HG03025 (cell line): ENCODE results near the gene VCX2.
"Not testable (repeated sequence)": the region's sequence is repeated elsewhere in the genome, so short reads cannot be mapped to it uniquely, and the experiment has no call there.

Experiments used
- ATAC-seq: cut with Tn5 transposase; IDR thresholded peaks from one replicate; pipeline ENCODE4 v1.9.1; 2021; ENCODE audit warnings: mild to moderate bottlenecking, moderate library complexity; ENCODE audit not compliant: unreplicated experiment, low FRiP score

Gene VCX2

DNA sequence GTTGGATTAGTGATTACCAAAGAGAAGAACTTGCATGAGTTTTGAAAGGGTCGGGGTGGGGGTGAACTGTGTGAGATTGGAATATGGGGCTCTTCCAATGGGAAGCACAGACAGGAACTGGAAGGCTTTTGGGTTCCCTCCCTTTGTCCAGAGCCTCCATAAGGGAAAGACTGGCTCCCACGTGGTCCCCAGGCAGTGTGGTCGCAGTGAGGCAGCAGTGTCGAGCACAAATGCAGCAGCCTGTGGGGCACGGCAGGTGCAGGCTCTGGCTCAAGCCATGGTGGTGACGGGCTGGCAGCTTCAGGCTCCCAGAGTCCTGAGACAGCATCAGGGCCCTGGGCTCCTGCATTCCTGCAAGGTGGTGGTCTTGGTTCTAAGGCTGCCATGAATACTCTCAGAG, 45.5 kb downstream of the VCX2 start:
- ATAC-seq, result no peak

DNA sequence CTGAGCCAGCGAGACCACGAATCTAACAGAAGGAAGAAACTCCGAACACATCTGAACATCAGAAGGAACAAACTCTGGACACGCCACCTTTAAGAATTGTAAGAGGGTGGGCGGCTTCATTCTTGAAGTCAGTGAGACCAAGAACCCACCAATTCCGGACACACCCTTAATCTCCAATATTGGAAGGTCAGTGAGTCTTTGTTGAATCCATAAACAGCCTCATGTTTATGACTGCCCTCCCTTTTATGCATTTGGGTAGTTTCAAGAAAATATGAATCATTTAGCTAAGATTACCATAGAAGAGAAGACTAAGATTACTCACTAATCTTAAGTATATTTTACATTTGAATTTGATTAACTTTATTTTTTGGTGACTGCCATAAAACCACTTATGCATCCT, 48.5 kb downstream of the VCX2 start:
- no peak for ATAC-seq

DNA sequence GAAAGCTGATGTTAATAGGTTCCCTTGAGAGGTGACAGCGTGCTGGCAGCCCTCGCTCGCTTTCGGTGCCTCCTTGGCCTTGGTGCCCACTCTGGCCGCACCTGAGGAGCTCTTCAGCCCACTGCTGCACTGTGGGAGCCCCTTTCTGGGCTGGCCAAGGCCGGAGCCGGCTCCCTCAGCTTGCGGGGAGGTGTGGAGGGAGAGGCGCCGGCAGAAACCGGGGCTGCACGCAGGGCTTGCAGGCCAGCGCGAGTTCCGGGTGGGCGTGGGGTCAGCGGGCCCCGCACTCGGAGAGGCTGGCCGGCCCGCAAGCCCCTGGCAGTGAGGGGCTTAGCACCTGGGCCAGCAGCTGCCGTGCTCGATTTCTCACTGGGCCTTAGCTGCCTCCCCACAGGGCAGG, 49.7 kb downstream of the VCX2 start:
- not testable (repeated sequence) for ATAC-seq
